ENCODE results near the gene TAF1C.

GRCh38 chr16:84196727-84197394 lies 10.0 kb upstream of the TAF1C start:
- TF ChIP-seq CTCF (conservative IDR thresholded peaks at IDR 0.05; ENCODE audit: low read depth in 2 of 2) (no peak), EZH2 (IDR thresholded peaks at IDR 0.05; ENCODE audit: low read depth, unreplicated experiment) (no peak), REST (IDR thresholded peaks at IDR 0.05; ENCODE audit: unreplicated experiment) (no peak), POLR2AphosphoS5 (IDR thresholded peaks at IDR 0.05; ENCODE audit: low read depth) (no peak), EZH2phosphoT487 (IDR thresholded peaks at IDR 0.05; ENCODE audit: unreplicated experiment) (no peak), JUNB (IDR thresholded peaks at IDR 0.05; ENCODE audit: unreplicated experiment) (no peak), CREB1 (CRISPR knock-in tag; IDR thresholded peaks at IDR 0.05; ENCODE audit: low read depth) (no peak), STAT1 (IDR thresholded peaks at IDR 0.05; ENCODE audit: unreplicated experiment) (no peak), ZNF331 (CRISPR knock-in tag; IDR thresholded peaks at IDR 0.05; ENCODE audit: low read depth) (no peak), ZNF114 (CRISPR knock-in tag; IDR thresholded peaks at IDR 0.05) (no peak), NANOG (IDR thresholded peaks at IDR 0.05; ENCODE audit: borderline replicate concordance) (no peak)

All from GM23338 (cell line).